Body of pancreas (tissue), 4 donors: ENCODE results near the gene FAM136A. TPM values are rescaled to one million over a fixed set of nuclear protein-coding genes. Genes with fewer than 3 reads are reported as not detected.

Experiments
- ATAC-seq: fragments of 150-250 bp; one replicate; pipeline ENCODE4 v1.9.1; 2016
- DNase-seq, 4 donors: peaks; one replicate each; pipeline ENCODE4 v3.0.0-alpha.2; 2019
- H3K27ac ChIP-seq, 4 donors: fragments of 200-600 bp; sonication (generic); 1 replicate in 3 of 4; 2 replicates in 1 of 4; pipeline versions ENCODE4 v1.5.1 to v1.6.1; 2016 to 2019; ENCODE audit warnings: mild to moderate bottlenecking in 1 of 4, mixed read lengths in 1 of 4, moderate library complexity in 1 of 4
- H3K27me3 ChIP-seq, 2 donors: fragments of 200-600 bp; sonication (generic); one replicate each; pipeline ENCODE4 v1.6.0; 2016; ENCODE audit warnings: mild to moderate bottlenecking in 1 of 2
- H3K36me3 ChIP-seq, 2 donors: fragments of 200-600 bp; sonication (generic); replicated peaks in 1 of 2; 2 replicates each; pipeline ENCODE4 v1.5.1; 2016; ENCODE audit warnings: low read depth in 2 of 2; ENCODE audit not compliant: insufficient read depth in 1 of 2
- H3K4me1 ChIP-seq: fragments of 200-600 bp; sonication (generic); one replicate; pipeline ENCODE4 v1.6.0; 2016
- H3K4me3 ChIP-seq, 2 donors: fragments of 200-600 bp; sonication (generic); 1 replicate in 1 of 2; 2 replicates in 1 of 2; pipeline ENCODE4 v1.5.1; 2016 to 2019
- H3K9me3 ChIP-seq, 3 donors: fragments of 200-600 bp; sonication (generic); 1 replicate in 2 of 3; 2 replicates in 1 of 3; pipeline ENCODE4 v1.5.1; 2016
- POLR2A ChIP-seq, 3 donors: fragments of 450-650 bp; IDR thresholded peaks; one replicate each; pipeline ENCODE4 v1.6.1; 2016; ENCODE audit warnings: antibody characterized with exemption in 3 of 3, mild to moderate bottlenecking in 2 of 3
- WGBS, 2 donors: methylation state at CpG; one replicate each; pipeline ENCODE4 v1.1.5; 2017; 5-methylcytosine and 5-hydroxymethylcytosine counted together
- intact Hi-C: fragments of 100-400 bp; cut with DNase I; formaldehyde crosslinking; loops from one replicate; pipeline ENCODE4 v1.15.1; 2023
- total RNA-seq, 2 donors: library from RNA; depleted of rRNA; stranded (reverse); fragments of >200 nt; gene quantifications; one replicate each; pipeline ENCODE4 v1.1.0, GENCODE V29; 2016
- TF ChIP-seq, protein P1 (sequence below), 7 experiments: fragments of 450-650 bp in 4 of 7; fragments of 200-600 bp in 3 of 7; sonication (generic) in 3 of 7; IDR thresholded peaks; one replicate each; pipeline ENCODE4 v1.5.1; 2016 to 2019; ENCODE audit warnings: antibody characterized with exemption in 7 of 7

The FAM136A gene
- total RNA-seq, 2 donors from 2014 or later, result 44.5 to 47.5 TPM

DNA sequence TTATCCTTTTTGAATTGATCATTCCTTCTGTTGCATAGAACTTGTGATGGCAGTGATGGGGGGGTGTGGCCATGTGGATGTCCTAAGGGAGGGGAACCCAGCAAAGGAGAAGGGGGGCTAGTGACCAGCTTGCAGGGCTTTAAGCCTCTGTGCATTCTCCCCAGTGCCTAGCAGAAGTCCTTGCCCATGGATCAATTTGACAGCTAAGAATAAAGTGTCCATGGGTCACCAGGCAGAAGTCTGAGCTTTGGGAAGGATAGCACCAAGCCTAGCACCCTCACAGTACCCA, 39.6 kb upstream of the FAM136A start:
- Histone ChIP-seq H3K4me1 (no peaks in the 10 kb centered on the region), H3K27me3 (no peaks in the 10 kb centered on the region), H3K36me3 (no peaks in the 10 kb centered on the region), H3K27ac (no peak overlapping the region), H3K4me3 (no peak overlapping the region), H3K9me3 (no peaks in the 10 kb centered on the region)
- intact Hi-C loops, result loop anchor here (5.0 kb wide), 1 partner anchor 271 kb away; no protein-coding TSS in a partner anchor
- no peak for TF ChIP-seq POLR2A (IDR thresholded peaks at IDR 0.05)
- TF ChIP-seq, protein P1, sequence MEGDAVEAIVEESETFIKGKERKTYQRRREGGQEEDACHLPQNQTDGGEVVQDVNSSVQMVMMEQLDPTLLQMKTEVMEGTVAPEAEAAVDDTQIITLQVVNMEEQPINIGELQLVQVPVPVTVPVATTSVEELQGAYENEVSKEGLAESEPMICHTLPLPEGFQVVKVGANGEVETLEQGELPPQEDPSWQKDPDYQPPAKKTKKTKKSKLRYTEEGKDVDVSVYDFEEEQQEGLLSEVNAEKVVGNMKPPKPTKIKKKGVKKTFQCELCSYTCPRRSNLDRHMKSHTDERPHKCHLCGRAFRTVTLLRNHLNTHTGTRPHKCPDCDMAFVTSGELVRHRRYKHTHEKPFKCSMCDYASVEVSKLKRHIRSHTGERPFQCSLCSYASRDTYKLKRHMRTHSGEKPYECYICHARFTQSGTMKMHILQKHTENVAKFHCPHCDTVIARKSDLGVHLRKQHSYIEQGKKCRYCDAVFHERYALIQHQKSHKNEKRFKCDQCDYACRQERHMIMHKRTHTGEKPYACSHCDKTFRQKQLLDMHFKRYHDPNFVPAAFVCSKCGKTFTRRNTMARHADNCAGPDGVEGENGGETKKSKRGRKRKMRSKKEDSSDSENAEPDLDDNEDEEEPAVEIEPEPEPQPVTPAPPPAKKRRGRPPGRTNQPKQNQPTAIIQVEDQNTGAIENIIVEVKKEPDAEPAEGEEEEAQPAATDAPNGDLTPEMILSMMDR (IDR thresholded peaks at IDR 0.05), result no peak
- no peak for DNase-seq
- ATAC-seq, result no peak

DNA sequence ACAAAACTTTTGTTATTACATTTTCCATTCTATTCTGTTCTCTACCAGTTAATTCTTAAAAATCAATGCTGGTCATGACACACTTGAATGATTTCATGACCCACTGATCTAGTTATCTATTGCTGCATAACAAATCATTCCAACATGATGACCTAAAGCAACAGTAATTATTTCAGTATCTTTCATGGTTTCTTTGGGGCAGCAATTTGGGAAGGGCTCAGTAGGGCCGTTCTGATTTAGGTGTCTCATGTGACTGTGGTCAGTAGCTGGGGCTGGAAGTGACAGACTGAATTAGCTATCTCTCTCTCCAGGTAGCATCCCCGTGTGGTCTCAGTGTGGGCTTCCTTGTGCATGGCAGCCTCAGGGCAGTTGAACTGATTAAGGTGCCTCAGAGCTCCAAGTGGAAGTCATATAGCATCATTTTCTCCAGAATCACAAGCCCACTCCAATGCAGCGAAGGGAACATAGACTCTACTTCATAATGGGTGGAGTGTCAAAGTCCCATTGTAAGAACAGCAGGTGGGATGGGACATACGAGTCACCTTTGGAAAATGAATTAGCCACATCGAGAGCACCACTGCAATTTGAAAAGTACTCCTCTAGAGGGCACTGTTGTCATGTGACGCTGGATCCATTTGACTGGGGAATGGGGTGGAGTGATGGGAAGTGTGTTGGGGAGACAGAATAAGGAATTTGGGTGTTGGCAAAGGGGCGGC, 39.1 kb upstream of the FAM136A start:
- no peaks in the 10 kb centered on the region for H3K36me3 ChIP-seq
- no peaks in the 10 kb centered on the region for H3K4me1 ChIP-seq
- H3K4me3 ChIP-seq, result no peak overlapping the region
- ATAC-seq, result peak; percentile 75
- peak; percentile 26 to 42 (median 40) for DNase-seq
- H3K27me3 ChIP-seq, result no peaks in the 10 kb centered on the region
- H3K9me3 ChIP-seq, result no peaks in the 10 kb centered on the region
- intact Hi-C loops, result loop anchor here (5.0 kb wide), 1 partner anchor 271 kb away; no protein-coding TSS in a partner anchor
- TF ChIP-seq, protein P1 (IDR thresholded peaks at IDR 0.05), result peak; percentile 72 to 96 (median 89)
- TF ChIP-seq POLR2A (IDR thresholded peaks at IDR 0.05), result no peak
- WGBS, 2 donors, result 6% methylated on average over 7 of the region's 7 CpGs
- H3K27ac ChIP-seq, result no peak overlapping the region

- no peak for ATAC-seq
- Histone ChIP-seq H3K27me3 (no peaks in the 10 kb centered on the region), H3K36me3 (no peaks in the 10 kb centered on the region), H3K27ac (no peak overlapping the region), H3K4me1 (no peaks in the 10 kb centered on the region), H3K9me3 (no peaks in the 10 kb centered on the region), H3K4me3 (no peak overlapping the region)
- no peak for TF ChIP-seq POLR2A (IDR thresholded peaks at IDR 0.05)
- TF ChIP-seq, protein P1 (IDR thresholded peaks at IDR 0.05), result no peak
- intact Hi-C loops, result loop anchor here (5.0 kb wide), 1 partner anchor 272 kb away; no protein-coding TSS in a partner anchor
- no peak for DNase-seq
- WGBS, 2 donors, result 61 to 62% methylated on average over 4 of the region's 4 CpGs
Measured at GRCh38 chr2:70340075-70340474, 38.2 kb upstream of the FAM136A start.

DNA sequence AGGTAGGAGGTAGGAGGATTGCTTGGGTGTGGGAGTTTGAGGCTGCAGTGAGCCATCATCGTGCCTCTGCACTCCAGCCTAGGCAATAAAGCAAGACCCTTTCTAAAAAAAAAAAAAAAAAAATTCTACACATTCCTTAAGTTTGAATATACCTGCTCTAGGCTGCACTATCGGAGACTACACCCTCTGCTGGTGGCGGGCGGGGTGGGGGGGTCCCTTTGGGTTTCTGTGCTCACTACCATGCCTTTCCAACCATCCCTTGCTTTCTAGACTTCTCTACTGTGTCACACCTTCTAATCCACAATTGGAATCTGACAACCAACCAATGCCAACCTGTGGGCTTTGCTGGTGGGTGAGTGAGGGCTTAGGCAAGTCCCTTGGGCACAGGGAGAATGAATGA, 34.7 kb upstream of the FAM136A start:
- no peak overlapping the region for H3K27ac ChIP-seq
- H3K4me3 ChIP-seq, result no peak overlapping the region
- DNase-seq, result no peak
- H3K36me3 ChIP-seq, result no peaks in the 10 kb centered on the region
- no peak for TF ChIP-seq POLR2A (IDR thresholded peaks at IDR 0.05)
- TF ChIP-seq, protein P1 (IDR thresholded peaks at IDR 0.05), result no peak
- H3K27me3 ChIP-seq, result no peaks in the 10 kb centered on the region
- no peaks in the 10 kb centered on the region for H3K9me3 ChIP-seq
- no peak for ATAC-seq
- no peaks in the 10 kb centered on the region for H3K4me1 ChIP-seq
- WGBS, 2 donors, result 64 to 80% methylated on average over 4 of the region's 4 CpGs
- intact Hi-C loops, result no loop called here

GRCh38 chr2:70331012-70331411, 29.1 kb upstream of the FAM136A start:
- Histone ChIP-seq H3K27me3 (no peaks in the 10 kb centered on the region), H3K4me1 (peaks cover 14% of the 10 kb centered on the region), H3K36me3 (no peaks in the 10 kb centered on the region), H3K9me3 (no peaks in the 10 kb centered on the region), H3K27ac (no peak overlapping the region), H3K4me3 (no peak overlapping the region)
- DNase-seq, result no peak
- 78 to 81% methylated on average over 7 of the region's 7 CpGs for WGBS, 2 donors
- no peak for ATAC-seq
- intact Hi-C loops, result no loop called here
- TF ChIP-seq POLR2A (IDR thresholded peaks at IDR 0.05), result no peak
